GM18519 (cell line): ENCODE measurements around the gene CPNE5.

Source experiments
- ATAC-seq: cut with Tn5 transposase; IDR thresholded peaks from one replicate; pipeline ENCODE4 v1.9.1; 2021; ENCODE audit warnings: mild to moderate bottlenecking, moderate library complexity; ENCODE audit not compliant: unreplicated experiment, low FRiP score

CPNE5 gene

GRCh38 chr6:36769183-36769675, 70.0 kb downstream of the CPNE5 start:
- no peak for ATAC-seq

DNA sequence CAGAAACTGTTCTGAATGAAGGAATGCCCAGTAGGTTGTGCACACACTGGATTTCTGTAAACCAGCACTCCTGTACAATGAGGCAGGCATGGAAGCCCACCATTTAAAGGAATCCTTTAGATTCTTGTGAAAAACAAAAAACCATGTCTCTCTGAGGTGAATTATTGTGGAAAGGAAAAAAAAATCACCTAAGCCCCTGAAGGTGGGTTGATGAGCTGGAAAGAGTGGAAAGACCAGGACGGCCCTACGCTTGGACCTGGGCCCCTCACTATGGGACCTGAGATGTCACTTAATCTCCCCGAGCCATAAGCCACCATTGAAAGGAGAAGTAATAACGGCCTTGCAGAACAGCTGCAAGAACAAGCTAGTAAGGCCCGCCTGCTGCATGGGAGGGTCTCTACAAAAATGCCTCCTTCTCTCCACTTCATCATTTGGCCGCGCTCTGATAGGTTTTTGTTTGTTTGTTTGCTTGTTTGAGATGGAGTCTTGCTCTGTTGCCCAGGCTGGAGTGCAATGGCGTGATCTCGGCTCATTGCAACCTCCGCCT, 72.8 kb downstream of the CPNE5 start:
- no peak for ATAC-seq

DNA sequence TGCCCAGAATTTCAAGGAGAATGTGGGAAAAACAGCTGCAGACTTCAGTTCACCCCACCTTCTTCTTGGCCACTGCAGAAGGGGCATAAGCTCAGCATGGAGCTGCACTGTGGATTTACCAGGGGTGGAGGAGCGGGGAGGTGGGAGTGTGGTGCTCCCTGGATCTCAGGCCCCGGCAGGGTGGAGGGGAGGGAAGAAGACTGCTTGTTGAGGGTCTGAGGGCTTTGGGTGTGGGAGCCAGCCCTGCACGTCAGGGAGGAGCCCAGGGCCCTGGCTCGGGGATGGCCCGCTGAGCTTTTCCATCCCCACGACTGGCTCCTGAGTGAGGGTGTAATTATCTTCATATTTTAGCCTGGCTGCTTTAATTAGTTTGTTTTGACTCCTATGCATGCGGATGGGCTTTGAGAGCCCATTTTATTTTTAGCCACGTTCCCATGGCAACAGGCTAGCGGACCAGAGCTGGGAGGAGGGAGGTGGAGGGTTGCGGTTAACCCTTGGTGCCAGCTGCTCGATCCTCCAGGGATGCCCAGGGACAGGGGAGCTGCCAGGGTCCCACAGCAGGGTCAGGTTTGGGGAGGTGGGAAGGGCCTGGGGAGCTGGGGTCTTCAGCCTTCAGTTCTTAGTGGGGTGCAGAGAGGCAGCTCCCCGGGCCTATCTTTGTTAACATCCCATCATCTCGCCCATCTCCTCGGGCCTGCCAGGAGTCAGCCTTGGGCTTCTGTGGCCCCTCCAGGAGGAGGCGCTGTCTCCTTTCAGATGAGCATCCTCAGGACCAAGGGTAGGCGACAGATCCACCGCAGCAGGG, 73.4 kb downstream of the CPNE5 start:
- no peak for ATAC-seq

- ATAC-seq: no peak
These were observed 74.1 kb downstream of the CPNE5 start for GRCh38 chr6:36765190-36765589.

DNA sequence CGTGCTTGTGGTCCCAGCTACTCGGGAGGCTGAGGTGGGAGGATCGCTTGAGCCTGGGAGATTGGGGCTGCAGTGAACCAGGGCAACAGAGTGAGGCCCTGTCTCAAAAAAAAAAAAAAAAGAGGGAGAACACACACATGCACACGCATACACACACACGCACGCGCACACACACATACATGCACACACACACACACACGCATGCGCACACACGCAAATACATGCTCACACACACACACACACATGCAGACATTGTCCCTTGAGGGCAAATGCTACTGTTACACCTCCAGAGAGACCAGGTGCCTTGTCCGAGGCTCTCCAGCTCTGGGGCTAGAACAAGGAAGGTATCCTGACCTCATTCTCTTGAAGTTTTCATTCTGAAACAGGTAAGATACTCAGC, 77.1 kb downstream of the CPNE5 start:
- ATAC-seq: no peak

- no peak for ATAC-seq
These were observed 78.4 kb downstream of the CPNE5 start for GRCh38 chr6:36760685-36761435.

- no peak for ATAC-seq
These were observed 80.0 kb downstream of the CPNE5 start for GRCh38 chr6:36759148-36759759.

GRCh38 chr6:36758516-36759147, 80.6 kb downstream of the CPNE5 start:
- ATAC-seq: no peak

- ATAC-seq: no peak
These were observed 81.2 kb downstream of the CPNE5 start for GRCh38 chr6:36757943-36758508.

DNA sequence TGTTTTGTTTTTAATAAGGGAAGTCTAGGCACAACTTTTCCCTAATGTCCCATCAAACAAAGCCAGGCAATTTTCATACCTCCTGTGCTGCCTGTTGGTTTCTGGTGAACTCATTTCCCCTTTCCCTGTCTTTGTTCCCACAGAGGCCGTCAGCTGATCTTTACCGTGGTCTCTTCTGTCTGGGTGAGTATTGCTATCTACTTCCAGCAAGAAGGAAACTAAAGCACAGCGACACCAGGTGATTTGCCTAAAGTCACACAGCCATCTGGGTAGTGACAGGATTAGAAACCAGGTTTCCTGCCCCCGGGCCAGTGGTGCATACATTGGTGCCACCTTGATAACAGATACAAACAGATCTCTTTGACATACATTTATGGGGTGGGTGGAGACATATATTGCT, 82.0 kb downstream of the CPNE5 start:
- no peak for ATAC-seq

DNA sequence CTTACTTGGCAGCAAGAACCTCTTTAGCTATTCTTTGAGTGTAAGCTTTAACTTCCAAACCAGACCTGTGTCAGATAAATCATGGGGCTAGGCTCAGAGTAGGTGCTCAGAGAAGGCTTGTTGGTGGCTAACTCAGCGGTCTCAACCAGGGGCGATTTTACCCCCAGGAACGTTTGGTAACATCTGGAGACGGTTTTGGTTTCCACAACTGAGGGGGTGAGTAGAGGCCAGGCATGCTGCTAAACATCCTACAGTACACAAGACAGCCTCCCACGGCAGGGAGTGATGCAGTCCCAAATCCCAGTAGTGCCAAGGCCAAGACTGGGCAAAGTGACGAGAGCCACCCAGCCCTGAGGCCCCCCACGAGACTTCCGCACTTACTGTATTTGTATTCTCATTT, 82.5 kb downstream of the CPNE5 start:
- ATAC-seq: no peak

- no peak for ATAC-seq
These were observed 83.6 kb downstream of the CPNE5 start for GRCh38 chr6:36755435-36756348.

- no peak for ATAC-seq
These were observed 84.4 kb downstream of the CPNE5 start for GRCh38 chr6:36754582-36755434.

GRCh38 chr6:36753671-36754405, 85.4 kb downstream of the CPNE5 start:
- ATAC-seq: no peak

DNA sequence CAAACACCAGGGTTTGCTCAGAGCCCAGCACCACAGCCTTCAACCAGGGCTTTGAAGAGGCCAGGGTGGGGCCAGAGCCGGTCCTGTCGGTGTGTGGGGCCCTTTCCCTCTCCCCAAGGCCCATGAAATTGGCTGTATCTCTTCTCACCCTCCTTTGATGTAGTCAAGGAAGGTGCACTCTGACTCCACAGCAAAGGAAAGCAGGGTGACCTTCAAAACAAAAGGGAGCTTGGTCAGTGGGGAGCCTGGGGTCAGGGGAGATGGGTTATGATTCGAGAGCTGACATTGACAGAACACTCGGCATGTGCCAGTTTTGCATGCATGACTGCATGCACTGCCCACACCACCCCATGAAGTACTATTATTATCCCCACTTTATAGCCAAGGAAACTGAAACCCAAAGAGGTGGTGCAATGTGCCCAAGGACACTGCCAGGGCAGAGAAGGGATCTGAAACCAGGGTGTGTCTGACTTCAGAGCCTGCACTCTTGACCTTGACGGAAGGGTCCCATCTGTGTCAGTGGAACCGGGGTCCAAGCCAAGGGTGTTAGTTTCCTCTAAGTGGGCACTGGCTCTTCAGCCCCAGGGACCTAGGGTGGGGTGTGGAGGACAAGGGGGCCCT, 86.2 kb downstream of the CPNE5 start:
- ATAC-seq: no peak

GRCh38 chr6:36752187-36752885, 86.9 kb downstream of the CPNE5 start:
- no peak for ATAC-seq

DNA sequence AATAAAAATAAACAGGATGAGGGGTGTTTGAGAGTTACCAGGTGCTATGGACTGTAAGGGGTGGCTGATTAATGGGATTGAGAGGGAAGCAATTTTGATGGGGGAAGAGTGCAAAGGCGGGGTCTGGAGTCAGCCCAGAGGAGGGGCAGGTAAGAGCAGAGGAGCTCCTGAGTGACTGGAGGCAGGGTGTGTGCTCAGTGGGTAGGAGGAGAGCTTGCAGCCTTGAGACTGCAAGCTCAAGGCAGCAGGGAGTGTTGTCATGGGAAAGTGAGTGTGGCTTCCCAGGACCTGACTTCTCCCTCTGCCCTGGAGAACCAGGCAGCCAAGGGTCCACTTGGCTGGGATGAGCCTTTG, 87.4 kb downstream of the CPNE5 start:
- no peak for ATAC-seq
